ENCODE measurements around the gene CDKN1C. TPM values are rescaled to one million over a fixed set of nuclear protein-coding genes. Genes with fewer than 3 reads are reported as not detected.

Gene CDKN1C
- 108 and 140 TPM in 2 replicates for total RNA-seq (ENCODE audit: low replicate concordance)
- long read RNA-seq, partial matches to known transcripts: 0 of 5 reads
- long read RNA-seq, other reads (novel, unspliced or antisense): 2 of 5 reads

GRCh38 chr11:2885678-2886081, at the start of gene CDKN1C:
TSS of gene CDKN1C (minus strand) at chr11:2885775. CDS start at chr11:2885456, 319 bp downstream.
- peak; percentile 95 for DNase-seq (ENCODE audit: extremely low spot score, unreplicated experiment)
- Mint-ChIP-seq H3K4me1 (ENCODE audit: unreplicated experiment) (peaks cover 23% of the 10 kb centered on the region), H3K27ac (peak within 1 kb of the TSS; percentile 86), H3K9me3 (no peaks in the 10 kb centered on the region), H3K36me3 (peaks cover 4% of the 10 kb centered on the region), H3K27me3 (peaks cover 7% of the 10 kb centered on the region), H3K4me3 (peak within 1 kb of the TSS; percentile 95)
- TF ChIP-seq CTCF (conservative IDR thresholded peaks at IDR 0.05): no peak

GRCh38 chr11:2934611-2935239, 49.1 kb upstream of the CDKN1C start:
- Mint-ChIP-seq H3K9me3 (peaks cover 5% of the 10 kb centered on the region), H3K4me1 (ENCODE audit: unreplicated experiment) (no peaks in the 10 kb centered on the region), H3K4me3 (no peak overlapping the region), H3K36me3 (peaks cover 17% of the 10 kb centered on the region), H3K27ac (no peak overlapping the region), H3K27me3 (peaks cover 18% of the 10 kb centered on the region)
- no peak for DNase-seq (ENCODE audit: extremely low spot score, unreplicated experiment)
- no peak for TF ChIP-seq CTCF (conservative IDR thresholded peaks at IDR 0.05)

GRCh38 chr11:2934021-2934550, 48.5 kb upstream of the CDKN1C start:
- Mint-ChIP-seq H3K36me3 (peaks cover 15% of the 10 kb centered on the region), H3K9me3 (peaks cover 5% of the 10 kb centered on the region), H3K27ac (no peak overlapping the region), H3K4me1 (ENCODE audit: unreplicated experiment) (no peaks in the 10 kb centered on the region), H3K27me3 (peaks cover 19% of the 10 kb centered on the region), H3K4me3 (no peak overlapping the region)
- no peak for TF ChIP-seq CTCF (conservative IDR thresholded peaks at IDR 0.05)
- no peak for DNase-seq (ENCODE audit: extremely low spot score, unreplicated experiment)

GRCh38 chr11:2933375-2934020, 47.9 kb upstream of the CDKN1C start:
- no peak overlapping the region for H3K27ac Mint-ChIP-seq
- no peak for DNase-seq (ENCODE audit: extremely low spot score, unreplicated experiment)
- H3K27me3 Mint-ChIP-seq: peaks cover 20% of the 10 kb centered on the region
- no peaks in the 10 kb centered on the region for H3K4me1 Mint-ChIP-seq (ENCODE audit: unreplicated experiment)
- TF ChIP-seq CTCF (conservative IDR thresholded peaks at IDR 0.05): no peak
- H3K4me3 Mint-ChIP-seq: no peak overlapping the region
- H3K9me3 Mint-ChIP-seq: peaks cover 5% of the 10 kb centered on the region
- H3K36me3 Mint-ChIP-seq: peaks cover 9% of the 10 kb centered on the region

- TF ChIP-seq CTCF (conservative IDR thresholded peaks at IDR 0.05): no peak
- Mint-ChIP-seq H3K36me3 (peaks cover 7% of the 10 kb centered on the region), H3K4me1 (ENCODE audit: unreplicated experiment) (peaks cover 3% of the 10 kb centered on the region), H3K4me3 (no peak overlapping the region), H3K9me3 (peaks cover 5% of the 10 kb centered on the region), H3K27me3 (peaks cover 26% of the 10 kb centered on the region), H3K27ac (no peak overlapping the region)
- DNase-seq (ENCODE audit: extremely low spot score, unreplicated experiment): no peak
Measured at GRCh38 chr11:2932850-2933251, 47.3 kb upstream of the CDKN1C start.

Measured in type B pancreatic cell (in vitro differentiated cells).